GM18507 (cell line): Measurements from ENCODE around the gene GLS.

Source experiments
- DNase-seq: peaks from one replicate; pipeline ENCODE4 v3.0.0; 2011; ENCODE audit warnings: low read depth; ENCODE audit not compliant: insufficient read length; ENCODE audit errors: extremely low spot score
- FAIRE-seq: peaks from 2 replicates; lab custom pipeline; 2011; peaks lifted over from hg19 to GRCh38; lab: Jason Lieb, UNC

Gene GLS

GRCh38 chr2:191003405-191004309 is 123.0 kb downstream of the GLS start:
- DNase-seq (no peak), FAIRE-seq (peak; percentile 18)

GRCh38 chr2:191006297-191006696 is 125.7 kb downstream of the GLS start:
- no peak for FAIRE-seq
- DNase-seq = no peak

GRCh38 chr2:191006997-191007783 is 126.6 kb downstream of the GLS start:
- DNase-seq (no peak), FAIRE-seq (no peak)

GRCh38 chr2:191008286-191008685 is 127.7 kb downstream of the GLS start:
- FAIRE-seq (no peak), DNase-seq (no peak)

GRCh38 chr2:191009541-191010374 is 129.1 kb downstream of the GLS start:
- no peak for DNase-seq
- FAIRE-seq = no peak

- FAIRE-seq = no peak
Measured at GRCh38 chr2:191010887-191011885, 130.6 kb downstream of the GLS start.

GRCh38 chr2:191012346-191012745 is 131.7 kb downstream of the GLS start:
- FAIRE-seq = no peak
- no peak for DNase-seq

More at GRCh38 chr2:191010887-191011885, 130.6 kb downstream of the GLS start:
- no peak for DNase-seq

GRCh38 chr2:191012845-191013681 is 132.4 kb downstream of the GLS start:
- DNase-seq (no peak), FAIRE-seq (no peak)

GRCh38 chr2:191013682-191013931 is 133.0 kb downstream of the GLS start:
- DNase-seq (no peak), FAIRE-seq (no peak)

- FAIRE-seq = peak; percentile 85
- DNase-seq = peak; percentile 90
Measured at GRCh38 chr2:191013932-191014652, 133.5 kb downstream of the GLS start, which contains the start of gene STAT1. Gene STAT1, minus strand, starts transcription at chr2:191014171. Its CDS starts 4,168 bp downstream, at chr2:191010003.

- DNase-seq = no peak
- no peak for FAIRE-seq
Measured at GRCh38 chr2:191014653-191015020, 134.0 kb downstream of the GLS start.
